GM12872 (cell line): Measurements from ENCODE around the gene ZDHHC8.
A peak's percentile ranks its signal among the peaks of the same experiment; 100 is the strongest.

Source experiments
- CTCF ChIP-seq: IDR thresholded peaks from 3 replicates; pipeline ENCODE4 v1.5.1; 2011; ENCODE audit warnings: low read depth, mild to moderate bottlenecking, low read length, moderate library complexity; ENCODE audit not compliant: insufficient read depth

The ZDHHC8 gene

GRCh38 chr22:20109411-20110358 is 21.9 kb upstream of the ZDHHC8 start:
- no peak for TF ChIP-seq CTCF

GRCh38 chr22:20110359-20110985 is 21.1 kb upstream of the ZDHHC8 start:
- no peak for TF ChIP-seq CTCF

- TF ChIP-seq CTCF = peak; percentile 69
Measured at GRCh38 chr22:20111045-20111688, 20.4 kb upstream of the ZDHHC8 start.

- TF ChIP-seq CTCF = no peak
Measured at GRCh38 chr22:20111689-20112622, 19.6 kb upstream of the ZDHHC8 start.

GRCh38 chr22:20112623-20113511 is 18.7 kb upstream of the ZDHHC8 start:
- no peak for TF ChIP-seq CTCF

- TF ChIP-seq CTCF = no peak
Measured at GRCh38 chr22:20113551-20114310, 17.9 kb upstream of the ZDHHC8 start.
